HFF-Myc (cell line): Measurements from ENCODE around the gene FERMT3.

Source experiments
- DNase-seq: peaks from one replicate; pipeline ENCODE4 v3.0.0-alpha.2; 2011; ENCODE audit warnings: low read depth; ENCODE audit errors: extremely low read depth
- H3K4me3 ChIP-seq: replicated peaks from 2 replicates; pipeline ENCODE4 v1.5.1; 2011; ENCODE audit warnings: low read depth, mild to moderate bottlenecking, control low read depth, low read length
- TF ChIP-seq, protein P1 (sequence below): IDR thresholded peaks from 2 replicates; pipeline ENCODE4 v1.5.1; 2012; ENCODE audit warnings: mild to moderate bottlenecking, low read depth, low read length, control low read depth; ENCODE audit errors: missing control alignments

Gene FERMT3

GRCh38 chr11:64249563-64250414 is 43.3 kb downstream of the FERMT3 start:
- TF ChIP-seq, protein P1, sequence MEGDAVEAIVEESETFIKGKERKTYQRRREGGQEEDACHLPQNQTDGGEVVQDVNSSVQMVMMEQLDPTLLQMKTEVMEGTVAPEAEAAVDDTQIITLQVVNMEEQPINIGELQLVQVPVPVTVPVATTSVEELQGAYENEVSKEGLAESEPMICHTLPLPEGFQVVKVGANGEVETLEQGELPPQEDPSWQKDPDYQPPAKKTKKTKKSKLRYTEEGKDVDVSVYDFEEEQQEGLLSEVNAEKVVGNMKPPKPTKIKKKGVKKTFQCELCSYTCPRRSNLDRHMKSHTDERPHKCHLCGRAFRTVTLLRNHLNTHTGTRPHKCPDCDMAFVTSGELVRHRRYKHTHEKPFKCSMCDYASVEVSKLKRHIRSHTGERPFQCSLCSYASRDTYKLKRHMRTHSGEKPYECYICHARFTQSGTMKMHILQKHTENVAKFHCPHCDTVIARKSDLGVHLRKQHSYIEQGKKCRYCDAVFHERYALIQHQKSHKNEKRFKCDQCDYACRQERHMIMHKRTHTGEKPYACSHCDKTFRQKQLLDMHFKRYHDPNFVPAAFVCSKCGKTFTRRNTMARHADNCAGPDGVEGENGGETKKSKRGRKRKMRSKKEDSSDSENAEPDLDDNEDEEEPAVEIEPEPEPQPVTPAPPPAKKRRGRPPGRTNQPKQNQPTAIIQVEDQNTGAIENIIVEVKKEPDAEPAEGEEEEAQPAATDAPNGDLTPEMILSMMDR, result no peak
- H3K4me3 ChIP-seq, result no peak overlapping the region
- DNase-seq, result no peak

- H3K4me3 ChIP-seq, result peak overlapping the region; percentile 49
- TF ChIP-seq, protein P1, result no peak
- no peak for DNase-seq
Observed at GRCh38 chr11:64250415-64251015, 44.0 kb downstream of the FERMT3 start.

DNA sequence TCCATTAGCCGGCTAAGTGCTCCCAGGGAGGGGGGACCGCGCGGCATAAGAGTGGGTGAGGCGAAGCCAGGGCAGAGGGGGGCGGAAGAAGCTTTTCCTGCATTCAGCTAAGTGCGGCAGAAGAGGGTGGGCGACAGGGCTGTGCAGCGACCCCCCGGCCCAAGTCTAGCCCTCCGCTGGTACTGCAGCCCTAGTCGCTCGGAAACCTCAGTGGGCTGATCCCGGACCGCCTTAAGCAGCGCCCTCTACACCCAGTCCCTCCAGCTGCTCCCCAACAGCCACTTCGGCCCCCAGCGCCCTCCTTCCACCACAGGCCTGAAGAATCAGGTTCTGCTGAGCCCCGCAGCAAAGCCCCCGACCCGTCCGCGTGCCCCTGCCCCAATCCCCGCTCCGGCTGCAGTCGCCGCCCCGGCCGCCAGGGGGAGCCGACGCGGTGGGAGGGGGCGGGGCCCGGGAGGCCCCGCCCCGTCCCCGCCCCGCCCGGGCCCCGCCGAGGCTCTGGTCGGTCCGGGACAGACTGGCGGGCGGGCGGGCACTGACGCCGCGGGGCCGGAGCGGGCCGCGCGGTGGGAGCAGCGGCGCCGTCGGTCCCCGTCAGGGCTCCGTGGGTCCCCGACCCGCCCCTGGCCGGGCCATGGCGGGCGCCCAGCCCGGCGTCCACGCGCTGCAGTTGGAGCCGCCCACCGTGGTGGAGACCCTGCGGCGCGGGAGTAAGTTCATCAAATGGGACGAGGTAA is 44.7 kb downstream of the FERMT3 start, which contains the start of gene PLCB3:
Gene PLCB3 (plus strand): TSS at position 515 of the 737 bp plus-strand sequence. CDS start 120 bp downstream, at position 635.
- TF ChIP-seq, protein P1, result peak; percentile 52
- peak within 1 kb of the TSS; percentile 84 for H3K4me3 ChIP-seq
- no peak for DNase-seq

GRCh38 chr11:64251753-64252002 is 45.2 kb downstream of the FERMT3 start:
- TF ChIP-seq, protein P1, result no peak
- H3K4me3 ChIP-seq, result peak overlapping the region; percentile 84
- DNase-seq, result no peak

DNA sequence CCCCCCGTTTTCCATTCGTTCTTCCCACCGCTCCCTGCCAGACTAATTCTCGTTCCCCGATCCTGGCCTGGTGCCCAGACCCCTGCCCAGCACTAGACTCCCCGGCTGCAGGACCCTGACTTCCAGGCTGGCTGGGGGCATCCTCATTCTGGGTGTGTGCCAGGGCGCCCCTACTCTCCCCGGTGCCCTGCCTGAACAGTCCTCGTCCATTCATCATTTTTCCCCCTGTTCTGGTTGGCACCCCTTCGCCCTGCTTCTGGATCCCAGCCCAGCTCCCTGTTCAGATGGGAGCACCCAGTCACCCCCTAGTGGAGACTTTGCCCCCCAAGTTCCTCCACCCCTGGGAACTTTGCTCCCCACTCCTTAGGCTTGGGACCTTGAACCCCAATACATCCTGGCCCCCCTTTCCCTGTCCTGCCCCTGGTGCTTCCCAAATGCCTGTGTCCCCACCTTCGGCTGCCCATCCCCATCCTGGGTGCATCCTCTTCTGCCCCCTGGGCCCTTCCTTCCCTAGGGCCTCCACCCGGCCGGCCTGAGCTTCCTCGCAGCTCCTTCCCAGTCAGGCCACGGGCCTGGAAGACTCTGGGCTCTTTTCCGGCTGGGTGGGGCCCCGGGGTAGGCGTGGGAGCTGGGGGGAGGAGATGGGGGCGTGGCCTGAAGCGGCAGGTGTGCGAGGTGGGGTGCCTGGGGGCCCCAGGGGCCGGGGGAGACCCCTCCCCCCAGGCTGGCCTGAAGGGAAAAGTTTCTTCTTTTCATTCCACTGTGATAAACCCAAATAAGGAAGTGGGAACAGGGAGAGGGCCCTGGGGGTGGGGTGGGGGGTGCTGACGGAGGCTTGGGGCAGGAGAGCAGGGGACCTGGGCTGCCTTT is 45.7 kb downstream of the FERMT3 start:
- H3K4me3 ChIP-seq, result peak overlapping the region; percentile 84
- TF ChIP-seq, protein P1, result peak; percentile 58
- DNase-seq, result no peak

- DNase-seq, result no peak
- H3K4me3 ChIP-seq, result peak overlapping the region; percentile 84
- TF ChIP-seq, protein P1, result no peak
Observed at GRCh38 chr11:64253043-64253442, 46.5 kb downstream of the FERMT3 start.
